ENCODE data around the gene ERBB3.

GRCh38 chr12:56040963-56041551 lies 38.9 kb upstream of the ERBB3 start:
- TF ChIP-seq CTCF (IDR thresholded peaks at IDR 0.05) (peak in 2 of 4 experiments; percentile 17 to 23), POLR2AphosphoS5 (IDR thresholded peaks at IDR 0.05) (no peak), EP300 (IDR thresholded peaks at IDR 0.05) (no peak), POLR2A (IDR thresholded peaks at IDR 0.05) (no peak)
